K562 (cell line): Measurements from ENCODE around the gene CHRNG. TPM values are rescaled to one million over a fixed set of nuclear protein-coding genes. Genes with fewer than 3 reads are reported as not detected.

ENCODE experiments used
- BHLHE40 ChIP-seq: IDR thresholded peaks from 2 replicates; pipeline ENCODE4 v1.6.1; 2011; ENCODE audit warnings: low read length, improper control_type of control experiment
- CBX1 ChIP-seq: sonication (generic); IDR thresholded peaks from 2 replicates; pipeline ENCODE4 v1.6.1; 2016; ENCODE audit warnings: antibody characterized with exemption, low read depth, mild to moderate bottlenecking
- FOXP1 ChIP-seq: sonication (generic); formaldehyde crosslinking; IDR thresholded peaks from 2 replicates; pipeline ENCODE4 v1.8.0; 2022; ENCODE audit warnings: mild to moderate bottlenecking, missing genetic modification reagents
- HDAC2 ChIP-seq: fragments of 450-650 bp; IDR thresholded peaks from 2 replicates; pipeline ENCODE4 v1.6.1; 2016; ENCODE audit warnings: mild to moderate bottlenecking
- MTA3 ChIP-seq: fragments of 450-650 bp; formaldehyde crosslinking; IDR thresholded peaks from 2 replicates; pipeline ENCODE4 v1.6.1; 2017; ENCODE audit warnings: mild to moderate bottlenecking, borderline replicate concordance
- POLR2B ChIP-seq: fragments of 450-650 bp; IDR thresholded peaks from 2 replicates; pipeline ENCODE4 v1.6.1; 2018; ENCODE audit warnings: low read depth; ENCODE audit not compliant: partially characterized antibody
- SMARCB1 ChIP-seq: IDR thresholded peaks from 2 replicates; pipeline ENCODE4 v1.6.1; 2011; ENCODE audit warnings: improper control_type of control experiment, low read depth; ENCODE audit not compliant: insufficient read length
- ZBTB7A ChIP-seq: IDR thresholded peaks from 2 replicates; pipeline ENCODE4 v1.6.1; 2011; ENCODE audit warnings: low read depth, mild to moderate bottlenecking, low read length, moderate library complexity, borderline replicate concordance; ENCODE audit not compliant: control insufficient read depth
- polyA plus RNA-seq, 8 experiments: library from polyadenylated mRNA; depleted of rRNA in 4 of 8; stranded (reverse) in 5 of 8; unstranded in 3 of 8; fragments of >200 nt; fragmentation: Nextera tagmentation in 2 of 8; fragmentation: Illumina TruSeq in 1 of 8; extraction: Ambion mirVana in 2 of 8; extraction: Trizol in 1 of 8; gene quantifications; 2 replicates each; pipeline versions ENCODE4 v1.2.1 to v1.2.3, GENCODE V29; 2011 to 2014; ENCODE audit warnings: inconsistent platforms in 1 of 8, missing spikeins in 1 of 8
- total RNA-seq, 7 experiments: library from RNA; depleted of rRNA in 6 of 7; stranded (reverse); fragments of >200 nt in 6 of 7; fragmentation: Illumina TruSeq in 2 of 7; extraction: Trizol in 2 of 7; gene quantifications; 2 replicates each; pipeline versions ENCODE4 v1.2.1 to v1.2.3, GENCODE V29; 2011 to 2021; ENCODE audit warnings: low replicate concordance in 1 of 7
- TF ChIP-seq, protein P1 (sequence below): fragments of 450-650 bp; IDR thresholded peaks from 2 replicates; pipeline ENCODE4 v1.6.1; 2016; ENCODE audit warnings: mild to moderate bottlenecking, moderate library complexity
- TF ChIP-seq, protein P2 (sequence below): fragments of 450-650 bp; formaldehyde crosslinking; IDR thresholded peaks from 2 replicates; pipeline ENCODE4 v1.4.0; 2022; ENCODE audit warnings: missing genetic modification characterization
- TF ChIP-seq, protein P3 (sequence below): fragments of 450-650 bp; IDR thresholded peaks from 2 replicates; pipeline ENCODE4 v1.7.1; 2018; ENCODE audit warnings: mild to moderate bottlenecking, low read depth; ENCODE audit not compliant: partially characterized antibody

CHRNG gene
- total and polyA plus RNA-seq, 9 of the 15 experiments (the other 6 are each of a cell fraction or from before 2014, with no cell fraction given), result not detected

DNA sequence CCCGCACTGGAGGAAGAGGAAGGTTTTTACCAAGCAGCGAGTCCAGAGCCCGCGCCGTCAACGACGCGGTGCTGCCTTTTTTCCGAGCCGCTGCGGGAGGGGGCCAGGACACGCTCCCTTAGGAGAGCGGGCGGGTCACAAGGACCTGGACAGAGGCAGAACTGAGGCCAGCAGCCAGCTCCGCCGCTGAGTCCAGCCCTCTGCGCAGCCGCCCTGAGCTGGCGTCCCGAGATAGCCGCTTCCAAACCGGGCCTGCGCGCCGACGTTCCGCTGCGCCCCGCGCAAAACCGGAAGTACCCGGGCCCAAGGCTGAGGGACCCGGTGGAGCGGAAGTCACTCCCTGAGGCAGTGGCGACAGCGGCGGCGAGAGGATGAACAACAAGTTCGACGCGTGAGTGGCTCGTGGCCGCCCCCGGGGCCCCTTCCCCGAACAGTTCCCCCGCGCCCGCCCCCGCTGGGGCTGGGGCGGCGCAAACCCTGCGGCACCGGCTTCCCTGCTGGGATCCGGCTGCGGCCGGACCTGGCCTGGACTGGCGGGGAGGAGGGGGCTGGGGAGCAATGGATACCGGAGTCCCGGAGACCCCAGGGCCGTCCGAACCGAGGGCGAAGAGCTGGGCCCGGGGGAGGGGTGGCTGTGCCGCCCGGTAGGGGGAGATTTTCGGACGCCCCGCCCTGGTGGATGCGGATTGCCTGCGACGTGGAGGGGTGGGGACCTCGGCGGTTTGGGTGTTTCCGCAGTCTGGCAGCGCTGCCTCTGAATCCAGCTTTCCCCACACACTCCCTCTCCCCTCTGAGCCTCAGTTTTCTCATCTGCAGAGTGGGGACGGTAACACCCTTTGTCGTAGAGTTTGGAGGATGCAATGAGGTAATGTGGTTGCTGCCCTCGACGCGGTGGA, 11.1 kb downstream of the CHRNG start, which contains the start of the genes EIF4E2 and TIGD1 (continued):
- TF ChIP-seq, protein P1, sequence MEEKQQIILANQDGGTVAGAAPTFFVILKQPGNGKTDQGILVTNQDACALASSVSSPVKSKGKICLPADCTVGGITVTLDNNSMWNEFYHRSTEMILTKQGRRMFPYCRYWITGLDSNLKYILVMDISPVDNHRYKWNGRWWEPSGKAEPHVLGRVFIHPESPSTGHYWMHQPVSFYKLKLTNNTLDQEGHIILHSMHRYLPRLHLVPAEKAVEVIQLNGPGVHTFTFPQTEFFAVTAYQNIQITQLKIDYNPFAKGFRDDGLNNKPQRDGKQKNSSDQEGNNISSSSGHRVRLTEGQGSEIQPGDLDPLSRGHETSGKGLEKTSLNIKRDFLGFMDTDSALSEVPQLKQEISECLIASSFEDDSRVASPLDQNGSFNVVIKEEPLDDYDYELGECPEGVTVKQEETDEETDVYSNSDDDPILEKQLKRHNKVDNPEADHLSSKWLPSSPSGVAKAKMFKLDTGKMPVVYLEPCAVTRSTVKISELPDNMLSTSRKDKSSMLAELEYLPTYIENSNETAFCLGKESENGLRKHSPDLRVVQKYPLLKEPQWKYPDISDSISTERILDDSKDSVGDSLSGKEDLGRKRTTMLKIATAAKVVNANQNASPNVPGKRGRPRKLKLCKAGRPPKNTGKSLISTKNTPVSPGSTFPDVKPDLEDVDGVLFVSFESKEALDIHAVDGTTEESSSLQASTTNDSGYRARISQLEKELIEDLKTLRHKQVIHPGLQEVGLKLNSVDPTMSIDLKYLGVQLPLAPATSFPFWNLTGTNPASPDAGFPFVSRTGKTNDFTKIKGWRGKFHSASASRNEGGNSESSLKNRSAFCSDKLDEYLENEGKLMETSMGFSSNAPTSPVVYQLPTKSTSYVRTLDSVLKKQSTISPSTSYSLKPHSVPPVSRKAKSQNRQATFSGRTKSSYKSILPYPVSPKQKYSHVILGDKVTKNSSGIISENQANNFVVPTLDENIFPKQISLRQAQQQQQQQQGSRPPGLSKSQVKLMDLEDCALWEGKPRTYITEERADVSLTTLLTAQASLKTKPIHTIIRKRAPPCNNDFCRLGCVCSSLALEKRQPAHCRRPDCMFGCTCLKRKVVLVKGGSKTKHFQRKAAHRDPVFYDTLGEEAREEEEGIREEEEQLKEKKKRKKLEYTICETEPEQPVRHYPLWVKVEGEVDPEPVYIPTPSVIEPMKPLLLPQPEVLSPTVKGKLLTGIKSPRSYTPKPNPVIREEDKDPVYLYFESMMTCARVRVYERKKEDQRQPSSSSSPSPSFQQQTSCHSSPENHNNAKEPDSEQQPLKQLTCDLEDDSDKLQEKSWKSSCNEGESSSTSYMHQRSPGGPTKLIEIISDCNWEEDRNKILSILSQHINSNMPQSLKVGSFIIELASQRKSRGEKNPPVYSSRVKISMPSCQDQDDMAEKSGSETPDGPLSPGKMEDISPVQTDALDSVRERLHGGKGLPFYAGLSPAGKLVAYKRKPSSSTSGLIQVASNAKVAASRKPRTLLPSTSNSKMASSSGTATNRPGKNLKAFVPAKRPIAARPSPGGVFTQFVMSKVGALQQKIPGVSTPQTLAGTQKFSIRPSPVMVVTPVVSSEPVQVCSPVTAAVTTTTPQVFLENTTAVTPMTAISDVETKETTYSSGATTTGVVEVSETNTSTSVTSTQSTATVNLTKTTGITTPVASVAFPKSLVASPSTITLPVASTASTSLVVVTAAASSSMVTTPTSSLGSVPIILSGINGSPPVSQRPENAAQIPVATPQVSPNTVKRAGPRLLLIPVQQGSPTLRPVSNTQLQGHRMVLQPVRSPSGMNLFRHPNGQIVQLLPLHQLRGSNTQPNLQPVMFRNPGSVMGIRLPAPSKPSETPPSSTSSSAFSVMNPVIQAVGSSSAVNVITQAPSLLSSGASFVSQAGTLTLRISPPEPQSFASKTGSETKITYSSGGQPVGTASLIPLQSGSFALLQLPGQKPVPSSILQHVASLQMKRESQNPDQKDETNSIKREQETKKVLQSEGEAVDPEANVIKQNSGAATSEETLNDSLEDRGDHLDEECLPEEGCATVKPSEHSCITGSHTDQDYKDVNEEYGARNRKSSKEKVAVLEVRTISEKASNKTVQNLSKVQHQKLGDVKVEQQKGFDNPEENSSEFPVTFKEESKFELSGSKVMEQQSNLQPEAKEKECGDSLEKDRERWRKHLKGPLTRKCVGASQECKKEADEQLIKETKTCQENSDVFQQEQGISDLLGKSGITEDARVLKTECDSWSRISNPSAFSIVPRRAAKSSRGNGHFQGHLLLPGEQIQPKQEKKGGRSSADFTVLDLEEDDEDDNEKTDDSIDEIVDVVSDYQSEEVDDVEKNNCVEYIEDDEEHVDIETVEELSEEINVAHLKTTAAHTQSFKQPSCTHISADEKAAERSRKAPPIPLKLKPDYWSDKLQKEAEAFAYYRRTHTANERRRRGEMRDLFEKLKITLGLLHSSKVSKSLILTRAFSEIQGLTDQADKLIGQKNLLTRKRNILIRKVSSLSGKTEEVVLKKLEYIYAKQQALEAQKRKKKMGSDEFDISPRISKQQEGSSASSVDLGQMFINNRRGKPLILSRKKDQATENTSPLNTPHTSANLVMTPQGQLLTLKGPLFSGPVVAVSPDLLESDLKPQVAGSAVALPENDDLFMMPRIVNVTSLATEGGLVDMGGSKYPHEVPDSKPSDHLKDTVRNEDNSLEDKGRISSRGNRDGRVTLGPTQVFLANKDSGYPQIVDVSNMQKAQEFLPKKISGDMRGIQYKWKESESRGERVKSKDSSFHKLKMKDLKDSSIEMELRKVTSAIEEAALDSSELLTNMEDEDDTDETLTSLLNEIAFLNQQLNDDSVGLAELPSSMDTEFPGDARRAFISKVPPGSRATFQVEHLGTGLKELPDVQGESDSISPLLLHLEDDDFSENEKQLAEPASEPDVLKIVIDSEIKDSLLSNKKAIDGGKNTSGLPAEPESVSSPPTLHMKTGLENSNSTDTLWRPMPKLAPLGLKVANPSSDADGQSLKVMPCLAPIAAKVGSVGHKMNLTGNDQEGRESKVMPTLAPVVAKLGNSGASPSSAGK, result peak; percentile 95
- TF ChIP-seq ZBTB7A, result peak; percentile 95
- peak; percentile 75 for TF ChIP-seq CBX1
- TF ChIP-seq SMARCB1, result no peak
- TF ChIP-seq MTA3, result 0 out of 2 replicates have a peak, but pooled peaks have one; percentile 50
- TF ChIP-seq BHLHE40, result peak; percentile 80
- TF ChIP-seq POLR2B, result peak; percentile 79
- TF ChIP-seq HDAC2, result peak; percentile 78; the same call in 1 of the 2 replicates
- TF ChIP-seq, protein P2, sequence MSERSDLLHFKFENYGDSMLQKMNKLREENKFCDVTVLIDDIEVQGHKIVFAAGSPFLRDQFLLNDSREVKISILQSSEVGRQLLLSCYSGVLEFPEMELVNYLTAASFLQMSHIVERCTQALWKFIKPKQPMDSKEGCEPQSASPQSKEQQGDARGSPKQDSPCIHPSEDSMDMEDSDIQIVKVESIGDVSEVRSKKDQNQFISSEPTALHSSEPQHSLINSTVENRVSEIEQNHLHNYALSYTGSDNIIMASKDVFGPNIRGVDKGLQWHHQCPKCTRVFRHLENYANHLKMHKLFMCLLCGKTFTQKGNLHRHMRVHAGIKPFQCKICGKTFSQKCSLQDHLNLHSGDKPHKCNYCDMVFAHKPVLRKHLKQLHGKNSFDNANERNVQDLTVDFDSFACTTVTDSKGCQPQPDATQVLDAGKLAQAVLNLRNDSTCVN (CRISPR knock-in tag), result no peak
- TF ChIP-seq, protein P3, sequence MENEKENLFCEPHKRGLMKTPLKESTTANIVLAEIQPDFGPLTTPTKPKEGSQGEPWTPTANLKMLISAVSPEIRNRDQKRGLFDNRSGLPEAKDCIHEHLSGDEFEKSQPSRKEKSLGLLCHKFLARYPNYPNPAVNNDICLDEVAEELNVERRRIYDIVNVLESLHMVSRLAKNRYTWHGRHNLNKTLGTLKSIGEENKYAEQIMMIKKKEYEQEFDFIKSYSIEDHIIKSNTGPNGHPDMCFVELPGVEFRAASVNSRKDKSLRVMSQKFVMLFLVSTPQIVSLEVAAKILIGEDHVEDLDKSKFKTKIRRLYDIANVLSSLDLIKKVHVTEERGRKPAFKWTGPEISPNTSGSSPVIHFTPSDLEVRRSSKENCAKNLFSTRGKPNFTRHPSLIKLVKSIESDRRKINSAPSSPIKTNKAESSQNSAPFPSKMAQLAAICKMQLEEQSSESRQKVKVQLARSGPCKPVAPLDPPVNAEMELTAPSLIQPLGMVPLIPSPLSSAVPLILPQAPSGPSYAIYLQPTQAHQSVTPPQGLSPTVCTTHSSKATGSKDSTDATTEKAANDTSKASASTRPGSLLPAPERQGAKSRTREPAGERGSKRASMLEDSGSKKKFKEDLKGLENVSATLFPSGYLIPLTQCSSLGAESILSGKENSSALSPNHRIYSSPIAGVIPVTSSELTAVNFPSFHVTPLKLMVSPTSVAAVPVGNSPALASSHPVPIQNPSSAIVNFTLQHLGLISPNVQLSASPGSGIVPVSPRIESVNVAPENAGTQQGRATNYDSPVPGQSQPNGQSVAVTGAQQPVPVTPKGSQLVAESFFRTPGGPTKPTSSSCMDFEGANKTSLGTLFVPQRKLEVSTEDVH, result peak; percentile 84
- peak; percentile 85 for TF ChIP-seq FOXP1
